Measurements from ENCODE around the gene ACE. TPM values are rescaled to one million over a fixed set of nuclear protein-coding genes. Genes with fewer than 3 reads are reported as not detected.

The ACE gene
- total RNA-seq, 4 donors from 2014 or later = 4.2 to 20.2 (median 12.0) TPM

- DNase-seq (ENCODE audit: low spot score) (no peak), ATAC-seq (ENCODE audit: low FRiP score) (no peak)
- TF ChIP-seq CTCF (IDR thresholded peaks at IDR 0.05) = no peak
Measured at GRCh38 chr17:63538693-63539595, 62.1 kb downstream of the ACE start.

DNA sequence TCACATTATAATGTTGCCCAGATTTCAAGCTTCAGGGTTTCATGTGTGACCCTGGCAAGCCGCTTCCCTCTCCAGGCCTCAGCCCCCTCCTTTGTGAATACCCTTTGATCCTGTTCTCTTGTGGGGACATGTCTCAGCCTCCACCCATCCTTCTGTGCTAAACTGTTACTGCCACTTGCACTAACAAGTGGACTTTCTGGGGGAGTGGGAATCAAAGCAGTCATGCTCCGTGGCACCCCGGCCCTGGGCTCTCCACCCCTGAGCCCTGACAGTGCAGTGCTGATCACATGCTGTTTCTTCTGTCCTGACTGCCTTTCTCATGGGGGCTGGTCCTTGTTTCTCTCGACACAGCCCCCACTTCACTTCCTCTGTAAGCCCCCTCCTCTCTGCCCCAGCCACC is 63.7 kb downstream of the ACE start:
- ATAC-seq (ENCODE audit: low FRiP score) (no peak), DNase-seq (ENCODE audit: low spot score) (no peak)
- no peak for TF ChIP-seq CTCF (IDR thresholded peaks at IDR 0.05)

DNA sequence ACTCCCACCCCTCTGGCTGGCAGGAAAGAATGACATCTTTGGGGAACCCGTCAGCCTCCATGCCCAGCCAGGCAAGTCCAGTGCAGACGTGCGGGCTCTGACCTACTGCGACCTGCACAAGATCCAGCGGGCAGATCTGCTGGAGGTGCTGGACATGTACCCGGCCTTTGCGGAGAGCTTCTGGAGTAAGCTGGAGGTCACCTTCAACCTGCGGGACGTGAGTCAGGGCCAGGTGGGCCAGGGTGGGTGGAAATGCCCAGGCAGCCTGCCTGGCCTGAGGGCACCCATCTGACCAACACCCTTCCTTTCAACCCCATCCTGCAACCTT is 65.3 kb downstream of the ACE start:
- DNase-seq (ENCODE audit: low spot score) = no peak
- ATAC-seq (ENCODE audit: low FRiP score) = no peak
- TF ChIP-seq CTCF (IDR thresholded peaks at IDR 0.05) = no peak

- no peak for TF ChIP-seq CTCF (IDR thresholded peaks at IDR 0.05)
- no peak for ATAC-seq (ENCODE audit: low FRiP score)
- DNase-seq (ENCODE audit: low spot score) = no peak
Measured at GRCh38 chr17:63542942-63543821, 66.3 kb downstream of the ACE start.

GRCh38 chr17:63543822-63544420 is 67.1 kb downstream of the ACE start:
- ATAC-seq (ENCODE audit: low FRiP score) = no peak
- TF ChIP-seq CTCF (IDR thresholded peaks at IDR 0.05) = no peak
- no peak for DNase-seq (ENCODE audit: low spot score)

- DNase-seq (ENCODE audit: low spot score) (no peak), ATAC-seq (ENCODE audit: low FRiP score) (no peak)
- TF ChIP-seq CTCF (IDR thresholded peaks at IDR 0.05) = no peak
Measured at GRCh38 chr17:63544467-63545301, 67.8 kb downstream of the ACE start.

Measured in omental fat pad (tissue), 4 donors.